HEK293T (cell line): ENCODE measurements around the gene IFNL4.

ENCODE experiments used
- ARNT ChIP-seq: fragments of 450-650 bp; IDR thresholded peaks from 2 replicates; pipeline ENCODE4 v1.6.1; 2017; ENCODE audit warnings: mild to moderate bottlenecking
- BHLHE40 ChIP-seq: fragments of 450-650 bp; IDR thresholded peaks from 2 replicates; pipeline ENCODE4 v1.6.1; 2016; ENCODE audit warnings: mild to moderate bottlenecking, moderate library complexity, borderline replicate concordance
- CTBP1 ChIP-seq: fragments of 450-650 bp; IDR thresholded peaks from 2 replicates; pipeline ENCODE4 v1.6.1; 2016; ENCODE audit warnings: borderline replicate concordance
- FOXA1 ChIP-seq: fragments of 450-650 bp; IDR thresholded peaks from 2 replicates; pipeline ENCODE4 v1.6.1; 2016; ENCODE audit warnings: mild to moderate bottlenecking
- FOXK2 ChIP-seq: fragments of 450-650 bp; IDR thresholded peaks from 2 replicates; pipeline ENCODE4 v1.6.1; 2016; ENCODE audit warnings: mild to moderate bottlenecking
- FOXM1 ChIP-seq: fragments of 450-650 bp; IDR thresholded peaks from 2 replicates; pipeline ENCODE4 v1.6.1; 2017; ENCODE audit warnings: mild to moderate bottlenecking, borderline replicate concordance
- L3MBTL2 ChIP-seq: fragments of 450-650 bp; conservative IDR thresholded peaks from 2 replicates; pipeline ENCODE4 v1.6.1; 2016; ENCODE audit warnings: mild to moderate bottlenecking
- TF ChIP-seq, protein P1 (sequence below): fragments of 450-650 bp; IDR thresholded peaks from 2 replicates; pipeline ENCODE4 v1.6.1; 2016

DNA sequence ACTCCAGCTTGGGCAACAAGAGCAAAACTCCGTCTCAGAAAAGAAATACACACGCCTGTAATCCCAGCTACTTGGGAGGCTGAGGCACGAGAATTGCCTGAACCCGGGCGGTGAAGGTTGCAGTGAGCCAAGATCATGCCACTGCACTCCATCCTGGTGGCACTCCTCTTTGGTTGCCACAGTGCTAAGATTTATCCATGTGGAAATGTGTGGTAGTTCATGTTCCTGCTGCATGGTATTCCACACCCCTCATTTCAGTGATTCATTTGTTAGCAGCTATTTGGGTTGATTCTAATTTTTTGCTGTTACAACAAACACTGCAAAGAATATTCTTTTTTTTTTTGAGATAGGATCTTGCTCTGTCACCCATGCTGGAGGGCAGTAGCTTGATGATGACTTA is 15.9 kb downstream of the IFNL4 start:
- no peak for TF ChIP-seq L3MBTL2
- TF ChIP-seq FOXA1 = no peak
- no peak for TF ChIP-seq FOXM1
- TF ChIP-seq CTBP1 = no peak
- TF ChIP-seq FOXK2 = no peak
- TF ChIP-seq, protein P1, sequence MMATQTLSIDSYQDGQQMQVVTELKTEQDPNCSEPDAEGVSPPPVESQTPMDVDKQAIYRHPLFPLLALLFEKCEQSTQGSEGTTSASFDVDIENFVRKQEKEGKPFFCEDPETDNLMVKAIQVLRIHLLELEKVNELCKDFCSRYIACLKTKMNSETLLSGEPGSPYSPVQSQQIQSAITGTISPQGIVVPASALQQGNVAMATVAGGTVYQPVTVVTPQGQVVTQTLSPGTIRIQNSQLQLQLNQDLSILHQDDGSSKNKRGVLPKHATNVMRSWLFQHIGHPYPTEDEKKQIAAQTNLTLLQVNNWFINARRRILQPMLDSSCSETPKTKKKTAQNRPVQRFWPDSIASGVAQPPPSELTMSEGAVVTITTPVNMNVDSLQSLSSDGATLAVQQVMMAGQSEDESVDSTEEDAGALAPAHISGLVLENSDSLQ = no peak
- TF ChIP-seq ARNT = no peak
- TF ChIP-seq BHLHE40 = no peak
